GM13976 (cell line): Measurements from ENCODE around the gene PTGER3.
A peak's percentile ranks its signal among the peaks of the same experiment; 100 is the strongest.

Experiments used
- DNase-seq: peaks from one replicate; pipeline ENCODE4 v3.0.0; 2012; ENCODE audit warnings: low spot score
- CTCF ChIP-seq: IDR thresholded peaks from 2 replicates; pipeline ENCODE4 v1.5.1; 2012; ENCODE audit warnings: borderline replicate concordance, mild to moderate bottlenecking; ENCODE audit not compliant: insufficient read depth; ENCODE audit errors: extremely low read depth, missing control alignments, control extremely low read depth
- in situ Hi-C: fragments of 300-500 bp; cut with MboI; formaldehyde crosslinking; loops from one replicate; pipeline ENCODE4 v1.12.0; 2022; ENCODE audit warnings: low sequenced_read_pairs, mixed read lengths, inconsistent platforms; ENCODE audit not compliant: unreplicated experiment

Gene PTGER3

GRCh38 chr1:71087060-71087459, 39.4 kb upstream of the PTGER3 start:
- in situ Hi-C loops, result no loop called here
- TF ChIP-seq CTCF, result no peak
- DNase-seq, result no peak

DNA sequence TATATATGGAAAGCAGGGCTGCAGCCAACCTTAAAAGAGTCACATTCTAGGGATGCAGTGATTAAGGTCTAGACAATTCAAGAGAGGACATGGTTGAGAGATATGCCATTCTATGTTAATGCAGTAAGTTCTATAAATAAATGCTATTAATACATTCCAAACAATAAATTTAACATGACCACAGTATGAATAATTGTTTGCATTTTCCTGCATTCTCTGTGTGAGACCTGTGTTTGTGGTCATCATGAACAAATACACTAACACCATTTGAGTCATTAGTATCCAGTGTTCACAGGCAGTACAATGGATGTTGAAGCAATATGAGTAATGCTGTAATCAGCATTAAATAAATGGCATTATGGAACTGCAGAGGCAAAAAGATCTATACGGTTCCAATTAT, 38.7 kb upstream of the PTGER3 start:
- no peak for DNase-seq
- TF ChIP-seq CTCF, result no peak
- in situ Hi-C loops, result no loop called here

DNA sequence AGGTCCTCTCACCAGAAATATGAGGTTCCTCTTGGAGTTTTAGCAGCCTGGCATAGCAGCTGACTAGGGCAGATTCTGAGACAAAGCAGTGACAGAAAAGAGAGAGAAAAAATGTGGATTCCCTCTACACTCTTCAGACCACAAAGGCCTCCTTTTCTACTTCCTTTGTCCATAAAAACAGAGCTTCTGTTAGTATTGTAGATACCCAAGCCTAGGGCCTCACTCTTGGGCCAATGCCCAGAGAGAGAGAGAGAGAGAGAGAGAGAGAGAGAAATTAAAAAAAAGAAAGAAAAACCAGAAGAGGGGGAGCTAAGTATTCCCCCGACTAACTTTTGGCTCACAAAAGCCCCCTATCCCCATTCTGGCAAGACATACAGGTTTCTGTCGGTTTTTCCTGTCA, 35.7 kb upstream of the PTGER3 start:
- in situ Hi-C loops, result no loop called here
- no peak for DNase-seq
- no peak for TF ChIP-seq CTCF

GRCh38 chr1:71081697-71082080, 34.1 kb upstream of the PTGER3 start:
- TF ChIP-seq CTCF, result no peak
- in situ Hi-C loops, result no loop called here
- DNase-seq, result no peak

- in situ Hi-C loops, result no loop called here
- peak; percentile 81 for DNase-seq
- peak; percentile 58 for TF ChIP-seq CTCF
Measured at GRCh38 chr1:71080739-71081696, 33.4 kb upstream of the PTGER3 start, which contains the start of gene ZRANB2. Gene ZRANB2 (minus strand): TSS chr1:71081035. CDS start chr1:71080995, 40 bp downstream.

- in situ Hi-C loops, result no loop called here
- no peak for DNase-seq
- no peak for TF ChIP-seq CTCF
Measured at GRCh38 chr1:71080230-71080738, 32.7 kb upstream of the PTGER3 start.

DNA sequence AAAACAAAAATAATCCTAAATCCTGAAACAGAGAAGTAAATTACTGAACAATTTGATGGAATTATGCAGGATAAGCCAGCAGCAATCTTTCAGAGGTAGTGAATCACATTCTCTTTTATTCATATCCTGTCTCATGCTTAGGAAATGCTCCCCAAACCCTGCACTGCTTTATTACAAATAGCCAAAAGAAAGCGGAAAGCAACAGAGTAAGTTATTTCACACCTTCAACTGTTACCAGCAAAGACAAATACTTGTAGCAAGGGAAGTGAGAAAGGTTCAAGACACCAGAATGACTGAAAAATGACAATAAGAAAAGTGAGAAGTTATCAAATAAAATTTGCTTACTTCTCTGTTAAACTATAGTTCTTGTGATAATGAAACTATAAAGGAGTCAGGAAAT, 27.1 kb upstream of the PTGER3 start:
- in situ Hi-C loops, result loop anchor here (25.0 kb wide), 1 partner anchor 937 kb away; no protein-coding TSS in a partner anchor
- DNase-seq, result no peak
- TF ChIP-seq CTCF, result no peak
